EL (cell line): ENCODE results near the gene BBS4.

ENCODE experiments used
- DNase-seq: peaks from one replicate; pipeline ENCODE4 v3.0.0-alpha.2; 2016

BBS4 gene

DNA sequence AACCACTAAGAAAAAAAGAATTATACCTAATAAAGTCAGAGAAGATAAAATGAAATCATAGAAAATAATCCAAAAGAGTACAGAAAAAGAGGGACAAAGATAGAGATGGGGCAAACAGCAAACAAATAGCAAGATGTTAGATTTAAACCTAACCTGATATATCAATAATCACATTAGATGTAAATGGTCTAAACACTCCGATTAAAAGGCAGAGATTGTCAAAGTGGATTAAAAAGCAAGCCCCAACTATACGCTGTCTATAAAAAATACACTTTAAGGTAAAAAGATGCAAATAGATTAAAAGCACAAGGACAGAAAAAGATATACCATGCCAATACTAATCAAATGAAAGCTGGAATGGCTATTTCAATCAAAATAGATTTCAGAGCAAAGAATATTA is 80.8 kb downstream of the BBS4 start:
- no peak for DNase-seq

DNA sequence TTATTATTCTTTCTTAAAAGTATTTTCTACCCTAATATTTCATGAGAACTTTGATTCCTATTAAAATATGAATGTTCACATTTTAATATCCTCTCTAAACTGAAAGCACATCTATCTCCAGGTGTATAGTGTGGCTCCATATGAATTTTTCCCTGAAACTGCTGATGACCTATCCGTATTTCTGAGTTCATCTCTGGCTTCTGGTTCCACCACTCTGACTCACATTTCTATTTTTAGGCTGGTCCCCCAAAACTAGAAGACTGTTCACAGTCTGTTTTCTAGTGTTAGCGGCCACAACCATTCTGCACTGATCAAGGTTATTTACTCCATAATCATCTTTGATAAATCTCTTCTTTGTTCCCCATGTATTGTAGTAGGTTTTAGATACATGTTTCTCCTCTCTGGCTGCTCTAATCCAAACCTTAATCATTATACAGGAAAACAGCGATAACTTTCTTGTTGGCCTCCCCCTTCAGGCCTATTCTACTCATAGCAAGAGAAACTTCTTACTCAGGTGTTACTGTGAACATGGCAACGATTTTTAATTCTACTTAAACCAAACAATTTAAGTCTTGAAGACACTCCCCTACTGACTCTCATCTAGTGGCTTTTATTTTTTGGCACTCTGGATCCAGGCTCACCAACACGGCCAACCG is 84.8 kb downstream of the BBS4 start:
- no peak for DNase-seq

DNA sequence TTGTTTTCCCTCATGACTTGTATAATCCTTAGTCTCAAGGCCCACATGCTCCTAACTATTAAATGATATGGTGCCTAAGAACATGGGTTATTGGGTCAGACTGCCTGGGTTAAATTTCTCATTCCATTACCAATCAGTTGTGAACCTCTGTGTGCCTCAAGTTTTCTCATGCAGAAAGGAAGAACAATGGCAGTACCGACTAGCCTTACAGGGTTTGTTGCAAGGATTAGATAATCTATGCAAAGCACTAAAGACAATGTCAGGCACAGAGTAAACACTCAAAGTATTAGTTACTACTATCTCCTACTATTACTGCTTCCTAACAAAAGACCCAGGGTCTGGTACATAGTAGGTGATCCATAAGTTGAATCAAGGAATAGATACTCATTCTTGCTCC is 85.3 kb downstream of the BBS4 start:
- no peak for DNase-seq

DNA sequence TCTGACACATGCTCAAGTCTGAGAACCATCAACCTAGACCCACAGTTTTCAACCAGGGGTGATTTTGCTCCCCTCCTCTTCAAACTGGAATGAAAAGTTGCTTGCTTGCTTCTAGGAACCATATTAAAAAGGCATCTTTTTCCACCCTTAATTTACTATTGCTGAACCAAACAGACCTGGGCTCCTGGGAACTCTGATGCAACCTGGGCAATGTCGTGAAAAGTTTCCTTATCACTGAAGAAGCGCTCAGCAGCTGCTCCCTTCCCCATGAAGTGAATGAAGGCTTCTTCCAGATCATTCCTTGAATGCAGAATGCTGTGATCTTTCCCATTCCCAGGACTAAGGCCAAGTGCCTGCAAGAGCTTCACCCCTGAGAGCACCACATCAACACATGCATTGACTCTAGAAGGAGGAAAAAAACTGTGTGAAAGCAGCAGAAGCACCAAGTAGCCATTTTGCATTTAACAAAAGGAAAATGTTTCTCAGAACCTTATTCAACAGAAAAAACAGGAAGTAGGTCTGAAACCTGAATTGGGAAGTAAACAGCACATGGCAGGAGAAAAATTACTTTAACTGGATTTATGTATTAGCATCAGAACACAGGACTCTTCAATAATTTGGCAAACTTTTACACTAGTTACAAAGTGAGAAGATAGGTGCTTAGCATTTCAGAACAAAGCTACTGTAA is 88.8 kb downstream of the BBS4 start:
- no peak for DNase-seq

DNA sequence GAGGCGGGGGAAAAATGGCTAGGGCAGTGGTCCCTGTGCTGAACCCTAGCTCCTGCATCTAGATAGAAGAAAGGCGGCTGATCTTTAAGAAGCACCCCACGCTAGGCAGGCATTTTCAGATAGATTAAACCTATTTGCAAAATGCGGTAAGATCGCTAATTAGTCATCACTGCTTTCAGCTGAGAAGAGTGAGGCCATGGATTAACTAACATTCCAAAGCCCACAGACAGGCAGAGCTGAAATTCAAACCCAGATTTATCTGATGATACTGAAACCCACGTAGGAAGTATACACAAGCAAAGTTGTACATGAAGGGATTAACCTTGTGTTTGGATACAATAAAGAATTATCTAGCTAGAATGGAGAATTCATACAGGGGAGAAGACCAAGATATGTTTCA is 92.8 kb downstream of the BBS4 start:
- DNase-seq, result no peak

DNA sequence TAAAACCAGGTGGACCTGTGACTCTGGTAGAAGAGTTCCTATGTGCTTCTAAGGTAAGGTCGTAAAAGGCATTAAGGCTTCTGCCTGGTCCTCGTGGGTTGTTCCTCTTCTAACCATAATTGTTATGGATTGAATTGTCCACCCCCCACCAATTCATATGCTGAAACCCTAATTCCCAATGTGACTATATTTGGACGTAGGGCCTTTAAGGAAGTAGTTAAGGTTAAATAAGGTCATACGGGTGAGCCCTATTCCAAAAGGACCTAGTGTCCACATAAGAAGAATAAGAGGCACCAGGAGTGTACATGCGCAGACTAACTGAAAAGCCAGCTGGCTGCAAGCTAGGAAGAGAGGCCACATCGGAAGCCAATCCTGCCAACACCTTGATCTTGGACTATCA is 95.6 kb downstream of the BBS4 start:
- DNase-seq, result no peak

DNA sequence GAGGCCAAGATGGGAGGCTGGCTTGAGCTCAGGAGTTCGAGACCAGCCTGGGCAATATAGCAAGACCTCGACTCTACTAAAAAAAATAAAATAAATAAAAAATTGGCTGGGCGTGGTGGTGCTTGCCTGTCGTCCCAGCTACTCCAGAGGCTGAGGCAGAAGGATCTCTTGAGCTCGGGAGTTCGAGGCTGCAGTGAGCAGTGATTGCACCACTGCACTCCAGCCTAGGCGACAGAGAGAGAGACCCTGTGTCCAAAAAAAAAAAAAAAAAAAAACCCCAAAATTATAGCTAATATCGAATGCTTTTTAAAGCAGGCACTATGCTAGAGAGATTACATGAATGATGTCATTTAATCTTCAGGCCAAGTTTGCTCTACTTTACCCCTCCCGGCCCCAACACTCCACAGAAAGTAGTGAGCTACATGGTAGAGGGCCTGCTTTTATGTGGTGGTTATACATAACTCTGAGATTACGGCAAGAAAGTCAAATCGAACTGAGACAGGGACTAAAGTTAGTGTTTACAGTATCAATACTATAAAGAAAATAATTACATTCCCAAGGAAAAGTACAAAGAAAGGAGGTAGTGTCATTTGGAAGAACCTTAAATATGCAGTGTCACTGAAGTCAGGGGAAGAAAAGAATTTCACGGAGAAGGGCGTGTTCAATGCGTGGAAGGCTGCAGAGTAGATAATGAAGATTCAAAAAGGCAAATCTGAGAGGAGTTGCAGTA is 96.4 kb downstream of the BBS4 start:
- DNase-seq, result no peak

DNA sequence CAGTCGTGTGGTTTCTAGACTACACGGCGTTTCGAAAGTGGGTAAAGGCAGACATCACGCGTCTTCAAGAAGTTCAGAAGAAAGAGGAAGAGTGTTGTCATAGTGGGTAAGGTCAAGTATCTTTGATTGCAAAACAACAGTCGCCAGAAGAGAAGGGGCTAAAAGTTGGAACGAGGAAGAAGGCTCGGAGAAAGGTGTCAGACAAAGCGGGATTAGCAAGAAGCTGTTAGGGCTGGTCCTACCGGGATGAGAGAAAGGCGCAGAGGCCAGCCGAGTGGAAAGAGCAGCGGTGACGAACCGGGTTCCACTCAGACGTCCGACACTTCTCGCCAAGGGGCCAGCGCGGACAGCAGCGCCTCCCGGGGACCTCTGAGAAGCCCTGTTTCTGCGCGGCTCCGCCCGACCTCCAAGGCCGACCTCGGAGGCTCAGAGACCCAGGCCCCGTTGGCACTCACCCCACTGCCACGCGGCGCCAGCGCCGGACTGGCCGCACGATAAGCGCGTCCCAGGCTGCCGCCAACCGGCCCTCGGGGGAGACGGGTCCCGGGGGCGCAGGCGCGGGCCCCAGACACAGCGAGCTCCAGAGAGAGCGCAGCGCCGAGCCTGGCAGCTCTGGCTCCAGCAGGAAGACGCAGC is 97.1 kb downstream of the BBS4 start:
- peak; percentile 37 for DNase-seq

DNA sequence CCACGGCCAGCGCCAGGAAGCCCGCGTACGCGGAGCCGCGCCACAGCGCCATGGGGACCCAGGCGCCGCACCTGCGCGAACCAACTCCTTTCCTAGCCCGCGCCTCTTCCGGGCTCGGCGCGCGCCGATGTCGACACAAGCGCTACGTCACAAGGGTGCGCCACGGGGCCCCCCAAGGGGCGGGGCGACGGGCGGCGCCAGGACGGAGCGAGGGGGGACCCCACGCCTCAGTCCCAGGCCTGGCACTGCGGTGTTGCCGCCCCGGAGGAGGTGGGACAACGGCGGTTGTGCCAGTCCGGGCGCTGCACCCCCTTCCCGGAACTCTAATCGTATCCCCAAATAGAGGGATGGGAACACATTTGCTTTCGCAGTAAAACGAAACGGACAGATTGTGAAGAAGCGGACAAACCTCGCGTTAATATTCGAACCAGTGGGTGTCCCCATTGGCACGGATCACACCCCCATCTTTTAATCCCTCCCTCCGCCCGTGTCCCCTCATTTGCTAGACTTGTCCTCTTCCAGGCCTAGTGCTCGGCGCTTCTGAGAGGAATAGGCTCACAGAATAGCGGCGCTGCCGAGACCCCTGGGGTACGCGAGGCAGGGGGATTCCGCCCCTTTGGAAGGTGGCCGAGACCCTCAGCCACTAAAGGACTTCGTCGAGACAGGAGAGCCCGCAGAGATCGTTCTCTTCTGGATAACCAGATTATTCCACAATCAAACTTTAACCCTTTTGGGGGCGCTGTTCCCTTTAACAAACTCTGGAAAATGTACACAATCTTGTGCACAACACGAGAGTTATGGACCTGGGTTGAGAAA is 97.8 kb downstream of the BBS4 start, which contains the start of gene ADPGK:
ADPGK (minus strand) TSS at position 119 of the 816 bp plus-strand sequence; CDS start at position 52, 67 bp downstream.
- DNase-seq, result peak; percentile 91

DNA sequence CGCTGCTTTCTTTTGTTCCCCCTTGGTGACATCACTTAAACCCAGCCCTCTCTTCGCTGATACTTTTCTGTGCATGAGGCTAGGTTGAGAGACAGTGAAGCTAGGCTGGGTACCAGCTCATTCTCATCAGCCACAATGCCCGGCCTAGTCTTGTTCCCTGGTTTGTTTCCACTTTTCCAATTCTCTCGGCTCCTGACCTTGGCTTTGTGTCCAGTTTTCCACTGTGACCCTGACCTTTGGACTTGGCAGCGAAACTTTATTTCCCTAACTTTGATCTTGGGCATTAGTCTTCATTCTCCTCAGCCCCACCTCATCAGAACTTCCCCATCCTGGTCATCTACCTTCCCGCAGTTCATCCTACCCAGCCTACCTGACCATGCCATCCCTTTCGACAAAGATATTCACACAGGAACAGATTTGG is 98.5 kb downstream of the BBS4 start:
- DNase-seq, result no peak

DNA sequence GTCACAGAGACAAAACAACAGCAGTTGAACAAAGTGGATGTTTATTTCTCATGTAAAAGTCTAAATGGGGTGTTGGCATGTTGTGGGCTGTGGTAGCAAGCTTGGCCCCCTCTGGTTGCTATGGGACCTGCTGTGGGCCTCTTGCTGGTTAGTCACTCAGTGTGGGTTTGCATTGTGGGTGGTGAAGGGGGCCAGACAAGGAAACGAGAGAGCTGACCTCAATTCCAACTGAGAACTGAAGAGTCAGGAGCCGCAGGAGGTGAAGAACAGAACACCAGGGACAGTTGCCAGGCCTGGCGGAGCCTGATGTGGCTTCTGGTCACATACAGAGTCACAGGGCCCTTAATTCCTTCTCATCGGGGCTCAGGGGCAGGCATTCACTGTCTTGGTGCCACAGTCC is 99.4 kb downstream of the BBS4 start:
- DNase-seq, result no peak

DNA sequence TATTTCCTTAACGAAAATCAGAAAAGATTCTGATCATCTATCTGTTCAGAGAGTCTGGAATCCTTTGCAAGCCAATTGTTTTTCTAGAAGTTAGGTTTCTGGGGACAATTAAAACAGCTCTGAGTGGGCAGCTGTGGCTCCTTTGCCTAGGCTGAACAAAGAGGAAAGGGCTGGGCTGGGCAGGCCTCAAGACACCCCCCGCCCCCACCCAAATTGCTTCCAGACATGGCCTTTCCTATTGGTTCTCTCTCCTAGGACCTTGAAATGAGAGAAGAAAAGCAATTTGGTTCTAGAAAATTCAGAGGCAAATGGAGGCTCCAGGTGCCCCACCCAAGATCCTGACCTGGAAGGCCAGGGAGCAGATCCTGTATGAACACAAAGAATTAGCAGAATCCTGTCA is 99.8 kb downstream of the BBS4 start:
- DNase-seq, result no peak

DNA sequence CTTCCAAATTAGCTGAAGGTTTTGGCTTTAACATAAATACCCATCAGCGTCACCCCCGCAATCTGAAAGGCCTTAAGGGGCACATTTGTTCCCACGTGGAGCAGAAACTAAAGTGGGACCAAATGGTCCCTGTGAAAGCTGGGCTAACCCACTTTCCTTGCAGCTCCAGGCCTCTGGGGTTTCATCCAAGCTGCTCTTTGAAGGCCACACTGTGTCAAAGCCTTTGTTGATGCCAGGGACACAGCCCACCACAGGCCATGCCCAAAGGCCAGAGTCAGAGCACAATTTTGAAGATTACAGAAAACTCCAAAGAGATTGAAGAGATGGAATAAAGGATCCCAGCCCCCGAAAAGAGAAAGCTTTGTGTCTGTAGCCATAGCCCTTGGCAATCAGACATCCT is 100.2 kb downstream of the BBS4 start:
- DNase-seq, result no peak

DNA sequence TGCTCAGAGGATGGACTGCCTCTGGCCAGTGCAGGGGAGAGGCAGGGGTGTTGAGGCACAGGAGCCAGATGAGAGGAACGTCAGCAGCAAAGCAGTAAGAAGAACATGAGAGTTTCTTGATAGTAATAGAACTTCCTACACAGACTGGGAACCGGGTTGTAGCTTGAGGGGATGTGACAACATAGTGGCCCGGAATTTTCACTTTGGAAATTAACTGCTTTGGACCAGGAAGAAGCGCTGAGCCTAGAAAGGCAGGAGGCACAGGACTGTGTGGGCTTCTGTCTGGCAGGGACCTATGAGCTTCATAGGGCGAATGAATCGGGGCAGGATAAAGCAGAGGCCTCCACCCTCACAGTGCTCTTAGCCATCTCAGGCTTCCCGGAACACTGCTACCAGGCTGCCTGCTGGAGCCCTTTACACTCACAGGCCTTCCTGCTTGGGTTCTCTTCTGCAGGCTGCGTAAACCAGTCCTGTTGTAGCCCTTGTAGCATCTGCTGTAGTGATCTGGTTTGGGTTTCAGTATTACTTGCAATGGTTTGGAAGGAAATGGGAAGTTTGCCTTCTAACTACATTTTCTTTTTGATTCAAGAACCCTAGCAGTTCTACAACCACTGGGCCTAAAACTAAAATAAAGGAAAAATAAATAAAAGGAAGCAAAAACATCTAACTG is 100.8 kb downstream of the BBS4 start:
- no peak for DNase-seq

DNA sequence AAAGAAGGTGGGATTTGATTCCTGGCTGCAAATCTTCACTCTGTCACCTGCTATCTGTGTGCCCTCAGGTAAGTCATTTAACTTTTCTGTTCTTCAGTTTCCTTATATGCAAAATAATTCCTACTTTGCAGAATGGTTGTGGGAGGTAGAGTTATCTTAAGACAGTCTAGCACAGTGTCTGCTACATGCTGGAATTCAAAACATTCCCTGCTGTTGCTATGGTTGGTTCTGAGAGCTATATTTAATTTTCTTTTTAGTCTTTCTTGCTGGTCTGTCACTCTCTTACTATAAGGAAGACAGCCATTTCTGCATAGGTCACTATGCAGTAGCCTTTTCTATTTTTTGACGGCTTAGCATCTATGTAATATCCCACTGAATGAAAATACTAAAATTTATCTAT is 101.5 kb downstream of the BBS4 start:
- DNase-seq, result no peak
